HG02798 (cell line): Measurements from ENCODE around the gene EPB41L1.
"Not testable (repeated sequence)": the region's sequence is repeated elsewhere in the genome, so short reads cannot be mapped to it uniquely, and the experiment has no call there.

Experiments
- ATAC-seq: cut with Tn5 transposase; IDR thresholded peaks from one replicate; pipeline ENCODE4 v1.9.1; 2021; ENCODE audit warnings: mild to moderate bottlenecking; ENCODE audit not compliant: unreplicated experiment, poor library complexity

EPB41L1 gene

DNA sequence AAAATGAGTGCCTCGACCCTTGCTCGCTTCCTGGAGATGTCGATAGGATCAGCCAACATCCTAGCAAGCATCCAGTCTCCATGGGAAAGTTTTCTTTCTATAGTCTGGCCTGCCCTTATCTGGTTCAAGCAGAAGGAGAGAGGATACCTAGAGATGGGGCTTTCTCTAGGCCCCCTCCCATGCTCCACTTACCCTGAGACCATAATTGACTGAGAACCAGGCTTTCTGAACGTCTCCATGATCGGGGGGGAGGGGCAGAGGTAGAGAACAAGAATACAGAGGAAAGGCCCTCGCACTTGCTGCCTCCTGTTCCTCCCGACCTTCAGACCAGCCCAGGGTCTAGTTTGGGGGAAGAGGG is 31.6 kb upstream of the EPB41L1 start:
- ATAC-seq = no peak

- no peak for ATAC-seq
These were observed 29.4 kb upstream of the EPB41L1 start for GRCh38 chr20:36125097-36125496.

DNA sequence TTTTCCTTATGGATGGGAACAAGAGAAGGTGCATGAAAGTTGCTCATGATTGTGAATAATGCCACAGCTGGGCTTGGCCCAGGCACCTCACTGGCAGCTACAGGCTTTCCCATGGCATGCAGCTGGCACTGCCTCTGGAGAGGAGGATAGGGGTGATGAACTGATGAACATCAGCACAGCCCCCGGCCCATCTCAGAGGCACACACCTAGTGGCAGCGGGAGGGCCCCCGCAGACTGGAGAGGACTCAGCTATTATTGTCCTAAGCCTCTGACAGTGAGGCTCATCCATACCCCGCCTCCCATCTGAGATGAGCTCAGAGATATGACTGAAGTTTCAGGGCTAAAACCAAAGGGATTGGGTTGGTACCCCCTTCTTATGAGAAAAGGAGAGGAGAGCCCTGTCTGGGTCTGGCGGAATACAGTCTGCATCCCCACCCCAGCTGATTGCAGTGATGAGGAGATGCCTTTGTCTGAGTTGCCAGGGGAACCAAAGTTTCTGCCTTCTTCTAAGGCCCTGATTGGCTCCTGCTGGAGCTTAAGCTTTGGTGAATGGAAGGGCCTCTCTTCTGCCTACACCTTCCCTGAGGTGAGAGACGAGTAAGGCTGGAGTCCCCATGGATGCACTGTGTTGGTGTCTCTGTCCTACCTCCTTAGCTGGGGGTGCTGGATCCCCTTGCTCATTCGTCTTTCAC is 27.6 kb upstream of the EPB41L1 start:
- ATAC-seq = no peak

- no peak for ATAC-seq
These were observed 25.9 kb upstream of the EPB41L1 start for GRCh38 chr20:36128463-36129159.

- no peak for ATAC-seq
These were observed 25.4 kb upstream of the EPB41L1 start for GRCh38 chr20:36129160-36129543.

GRCh38 chr20:36130390-36130789 is 24.1 kb upstream of the EPB41L1 start:
- ATAC-seq = no peak

GRCh38 chr20:36132802-36133211 is 21.7 kb upstream of the EPB41L1 start:
- no peak for ATAC-seq

DNA sequence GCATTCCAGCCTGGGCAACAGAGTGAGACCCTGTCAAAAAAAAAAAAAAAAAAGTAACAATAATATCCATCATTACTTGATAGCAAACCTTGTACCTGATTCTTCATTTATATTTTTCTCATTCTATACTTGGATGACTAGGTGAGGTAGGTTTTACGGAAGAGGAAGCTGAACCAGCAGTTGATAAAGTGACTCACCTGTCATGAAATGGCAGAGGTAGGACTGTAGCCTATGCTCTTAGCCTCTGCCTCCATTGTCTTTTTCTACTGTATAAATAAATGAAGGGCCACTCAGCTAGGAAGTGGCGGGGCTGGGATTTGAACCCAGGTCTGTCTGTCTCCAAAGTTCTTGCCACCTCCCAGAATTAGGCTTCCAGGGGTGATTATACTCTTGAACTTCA is 20.7 kb upstream of the EPB41L1 start:
- ATAC-seq = no peak

DNA sequence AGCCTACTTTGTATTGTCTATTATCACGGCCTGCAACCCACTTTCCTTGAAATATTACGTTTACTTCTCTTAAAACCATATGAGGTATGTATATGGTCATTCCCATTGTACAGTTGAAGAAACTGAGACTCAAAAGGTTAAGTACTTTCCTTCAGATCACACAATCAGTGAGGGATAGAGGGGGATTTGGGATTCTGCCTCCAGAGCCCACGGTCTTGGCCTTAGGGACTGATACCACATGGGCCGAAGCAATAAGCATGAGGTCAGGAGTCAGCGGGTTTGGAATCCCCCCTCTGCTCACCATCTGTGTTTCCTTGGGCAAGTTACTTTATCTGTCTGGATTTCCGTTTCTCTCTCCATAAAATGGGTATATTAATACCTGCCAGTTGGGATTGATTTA is 19.4 kb upstream of the EPB41L1 start:
- no peak for ATAC-seq

- no peak for ATAC-seq
These were observed 18.7 kb upstream of the EPB41L1 start for GRCh38 chr20:36135821-36136220.

DNA sequence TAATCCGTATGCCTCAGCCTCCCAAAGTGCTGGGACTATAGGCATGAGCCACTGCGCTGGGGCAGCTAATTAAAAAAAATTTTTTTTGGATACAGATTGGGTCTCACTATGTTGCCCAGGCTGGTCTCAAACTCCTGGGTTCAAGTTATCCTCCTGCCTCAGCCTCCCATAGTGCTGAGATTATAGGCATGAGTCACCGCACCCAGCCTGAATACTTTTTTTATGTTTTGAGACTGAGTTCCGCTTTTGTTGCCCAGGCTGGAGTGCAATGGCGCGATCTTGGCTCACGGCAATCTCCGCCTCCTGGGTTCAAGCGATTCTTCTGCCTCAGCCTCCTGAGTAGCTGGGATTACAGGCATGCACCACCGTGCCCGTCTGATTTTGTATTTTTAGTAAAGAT is 17.2 kb upstream of the EPB41L1 start:
- not testable (repeated sequence) for ATAC-seq

- ATAC-seq = no peak
These were observed 13.2 kb upstream of the EPB41L1 start for GRCh38 chr20:36141310-36141709.

- no peak for ATAC-seq
These were observed 10.2 kb upstream of the EPB41L1 start for GRCh38 chr20:36144336-36144735.

DNA sequence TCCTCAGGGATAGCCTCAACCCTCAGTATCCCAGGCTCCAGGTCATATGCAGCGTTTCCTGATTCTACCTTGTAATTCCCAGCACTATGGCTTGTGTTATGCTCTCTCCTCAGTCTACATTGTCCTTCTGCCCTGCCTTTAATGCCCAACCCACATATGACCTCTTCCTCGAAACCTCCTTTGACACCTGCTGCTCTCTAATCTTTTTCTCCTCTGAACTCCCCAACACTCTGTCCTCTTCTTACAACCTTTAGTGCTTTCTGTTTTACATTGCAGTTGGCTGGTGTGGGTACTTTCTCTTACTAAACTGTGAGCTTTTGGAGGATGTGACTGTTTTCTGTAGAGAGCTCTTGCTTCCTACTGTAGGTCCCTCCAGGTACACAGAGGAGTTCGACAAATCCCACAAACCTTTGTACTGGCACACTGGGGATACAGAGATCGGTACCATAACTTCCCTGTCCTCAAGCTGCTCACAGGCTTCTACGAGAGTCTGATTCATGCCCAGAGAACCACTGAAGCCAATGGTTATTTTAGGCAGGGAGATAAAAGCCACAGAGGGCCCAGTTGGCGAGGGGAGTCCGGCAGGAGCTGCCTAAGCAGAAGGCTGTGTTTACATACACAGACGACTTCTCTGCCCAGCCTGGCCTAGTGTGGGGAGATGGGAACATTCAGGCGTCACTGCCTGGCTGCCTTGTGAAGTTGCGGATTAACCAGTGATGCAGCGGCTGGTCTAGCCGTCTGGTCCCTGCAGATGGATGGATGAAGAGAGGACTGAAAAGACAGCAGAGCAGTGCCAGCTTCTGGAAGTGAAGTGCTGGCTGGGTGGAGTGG is 8.4 kb upstream of the EPB41L1 start:
- no peak for ATAC-seq

DNA sequence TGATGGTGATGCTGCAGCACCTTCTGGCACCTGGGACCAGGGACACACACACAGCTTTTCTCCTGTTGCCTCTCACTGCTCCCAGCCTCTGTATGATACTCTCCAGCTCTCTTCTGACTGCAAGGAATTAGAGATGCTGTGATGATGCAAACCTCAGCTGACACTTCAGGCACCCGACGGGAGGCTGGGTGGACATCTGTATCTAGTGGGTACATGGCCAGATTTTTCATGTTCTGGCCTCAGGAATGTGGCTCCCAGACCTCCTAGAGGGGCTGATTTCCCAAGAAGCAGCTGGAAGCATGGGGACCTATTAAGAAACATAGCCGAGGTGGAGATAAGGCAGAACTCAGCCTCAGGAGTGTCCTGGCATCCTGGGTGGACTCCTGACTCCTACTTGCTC is 6.8 kb upstream of the EPB41L1 start:
- no peak for ATAC-seq

DNA sequence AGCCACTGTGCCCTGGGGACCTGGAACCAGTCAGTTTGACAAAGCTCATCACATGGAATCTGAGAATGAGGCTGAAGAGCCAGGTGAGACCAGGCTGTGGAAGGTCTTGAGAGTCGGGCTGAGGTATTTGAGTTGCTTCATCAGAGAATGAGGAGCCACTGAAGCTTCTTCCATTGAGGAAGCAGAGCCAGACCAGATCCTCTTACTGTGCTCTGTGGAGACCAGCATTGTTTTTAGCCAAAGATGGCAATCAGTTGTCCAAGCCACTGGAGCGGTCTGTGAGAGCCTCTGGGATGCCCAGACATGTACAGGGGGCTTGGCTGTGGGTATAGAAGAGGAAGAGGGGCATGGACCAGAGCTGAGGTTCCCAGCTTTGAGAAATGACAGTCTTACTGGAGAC is 6.1 kb upstream of the EPB41L1 start:
- ATAC-seq = no peak

DNA sequence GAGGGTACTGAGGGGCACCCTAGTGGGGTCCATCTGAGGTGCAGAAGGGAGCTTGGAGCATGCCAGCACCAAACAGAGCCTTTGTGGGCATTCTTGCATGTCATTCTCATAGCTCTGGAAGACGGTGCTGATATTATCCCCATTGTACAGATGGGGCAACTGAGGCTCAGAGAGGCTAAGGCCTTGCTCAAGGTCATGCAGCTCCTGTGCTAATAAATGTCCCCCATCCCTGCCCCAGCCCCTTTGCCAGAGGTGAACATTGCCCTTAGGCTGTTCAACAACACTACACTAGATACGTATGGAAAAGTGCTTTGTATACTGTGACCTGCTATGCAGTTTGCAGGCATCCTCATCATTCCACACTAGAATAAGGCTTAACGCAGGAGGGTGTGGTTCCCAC is 5.5 kb upstream of the EPB41L1 start:
- no peak for ATAC-seq

DNA sequence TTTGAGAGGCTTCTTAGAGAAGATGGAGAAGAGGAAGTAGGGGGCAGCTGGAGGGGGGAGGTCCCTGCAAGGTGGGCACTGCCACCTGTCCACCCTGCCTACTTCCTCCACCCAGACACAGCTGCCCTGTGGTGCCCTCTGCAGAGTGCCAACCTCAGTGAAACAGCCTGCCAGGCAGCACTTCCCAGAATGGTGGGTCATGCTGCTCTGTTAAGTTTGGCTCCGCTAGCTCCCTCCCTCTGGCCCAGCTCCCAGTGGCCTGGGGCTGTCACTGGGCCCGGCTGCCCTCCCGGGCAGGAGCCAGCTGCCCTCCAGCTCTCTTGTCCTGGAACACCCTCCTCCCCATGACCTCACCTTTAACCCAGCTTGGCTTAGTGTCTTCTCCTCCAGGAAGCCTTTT is 5.1 kb upstream of the EPB41L1 start:
- ATAC-seq = no peak

GRCh38 chr20:36150489-36150846 is 4.1 kb upstream of the EPB41L1 start:
- ATAC-seq = no peak

DNA sequence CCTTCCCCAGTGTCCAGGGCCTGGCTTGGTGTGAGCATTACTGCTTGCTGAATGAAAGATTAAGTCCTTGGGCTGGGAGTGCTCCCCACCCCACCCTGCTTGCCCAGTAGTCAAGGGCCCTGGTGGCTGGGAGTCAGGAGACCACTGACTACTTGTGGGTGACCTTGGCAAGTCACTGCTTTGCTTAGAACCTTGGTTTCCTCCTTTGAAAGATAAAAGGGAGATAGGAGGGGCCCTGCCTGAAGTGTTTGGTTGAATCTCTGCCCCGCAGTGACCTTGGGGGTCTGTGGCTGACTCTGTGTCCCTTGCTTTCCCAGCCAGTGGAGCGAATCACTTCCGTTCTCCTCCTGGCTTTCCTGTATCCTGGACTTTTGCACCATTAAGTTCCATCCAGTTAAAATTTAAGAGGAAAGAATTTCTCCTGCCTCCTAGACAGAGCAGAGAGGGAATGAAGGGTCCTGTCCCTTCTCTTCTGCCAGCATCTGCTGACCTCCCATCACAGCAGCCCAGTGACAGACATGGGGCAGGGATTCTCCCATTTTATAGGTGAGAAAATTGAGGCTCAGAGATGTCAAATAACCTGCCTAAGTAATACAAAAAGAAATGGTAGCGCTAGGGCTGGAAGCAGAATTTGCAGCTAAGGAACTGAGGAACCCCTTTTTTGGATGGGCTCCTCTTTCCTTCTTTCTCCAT is 3.5 kb upstream of the EPB41L1 start:
- ATAC-seq = no peak

GRCh38 chr20:36152261-36152660 is 2.3 kb upstream of the EPB41L1 start:
- ATAC-seq = no peak
